CD4-positive, alpha-beta T cell treated with Interleukin-4 for 4 hours (primary cell): ENCODE data around the gene MRPS10.
"Not testable (repeated sequence)": the region's sequence is repeated elsewhere in the genome, so short reads cannot be mapped to it uniquely, and the experiment has no call there.

Experiments used
- DNase-seq: peaks from one replicate; pipeline ENCODE4 v3.0.0-alpha.2; 2020

Gene MRPS10

DNA sequence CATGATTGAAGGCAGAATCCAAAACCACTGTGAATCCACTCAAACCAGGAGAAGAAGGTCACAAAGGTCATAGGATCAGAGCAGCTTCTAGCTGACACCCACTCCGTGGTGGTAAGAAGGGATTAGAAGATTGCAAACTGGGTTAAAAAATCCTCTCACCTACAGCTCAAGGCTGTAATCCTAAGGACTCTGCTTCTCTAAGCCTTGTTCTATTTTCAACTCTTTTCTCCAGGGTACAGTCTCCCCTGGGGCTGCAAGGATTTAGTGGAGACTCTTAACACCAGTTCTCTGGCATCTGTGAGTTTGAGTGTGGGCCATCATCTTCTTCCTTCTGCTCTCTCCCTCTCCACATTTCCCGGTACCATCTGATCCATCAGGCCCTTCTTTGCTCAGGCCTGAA, 44.6 kb downstream of the MRPS10 start, which contains the start of gene GUCA1A:
Gene GUCA1A (plus strand): TSS at position 264 of the 400 bp plus-strand sequence. CDS start 250 bp downstream, outside the sequence.
- DNase-seq, result no peak

DNA sequence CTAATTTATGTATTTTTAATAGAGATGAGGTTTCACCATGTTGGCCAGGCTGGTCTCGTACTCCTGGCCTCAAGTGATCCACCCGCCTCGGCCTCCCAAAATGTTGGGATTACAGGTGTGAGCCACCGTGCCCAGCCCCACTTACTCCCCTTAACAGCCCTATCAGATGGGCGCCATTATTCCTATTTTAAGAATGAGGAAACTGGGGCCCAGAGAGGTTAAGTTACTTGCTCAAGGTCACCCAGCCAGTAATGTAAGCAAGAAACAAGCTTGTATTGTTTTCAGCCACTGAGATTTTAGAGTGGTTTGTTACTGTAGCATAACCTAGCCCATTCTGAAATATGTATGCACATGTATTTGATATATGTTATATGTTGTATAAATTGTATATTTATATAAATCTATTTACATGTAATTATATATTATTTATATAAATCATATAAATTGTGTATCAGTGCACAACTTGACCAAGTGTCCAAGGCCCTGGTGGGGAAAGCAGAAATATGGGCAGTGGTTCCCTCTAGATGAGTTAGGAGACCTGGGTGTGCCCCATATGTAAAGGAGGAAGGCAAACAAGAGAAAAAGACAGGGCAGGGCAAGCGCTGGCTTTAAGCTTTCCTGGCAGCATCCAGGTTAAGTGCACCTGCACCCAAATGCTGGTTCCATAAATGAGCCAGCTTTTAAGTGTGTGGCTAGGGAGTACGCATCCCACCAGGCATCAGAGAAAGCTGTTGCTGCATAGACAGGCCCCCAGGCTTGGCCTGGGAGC, 45.7 kb downstream of the MRPS10 start:
- no peak for DNase-seq

DNA sequence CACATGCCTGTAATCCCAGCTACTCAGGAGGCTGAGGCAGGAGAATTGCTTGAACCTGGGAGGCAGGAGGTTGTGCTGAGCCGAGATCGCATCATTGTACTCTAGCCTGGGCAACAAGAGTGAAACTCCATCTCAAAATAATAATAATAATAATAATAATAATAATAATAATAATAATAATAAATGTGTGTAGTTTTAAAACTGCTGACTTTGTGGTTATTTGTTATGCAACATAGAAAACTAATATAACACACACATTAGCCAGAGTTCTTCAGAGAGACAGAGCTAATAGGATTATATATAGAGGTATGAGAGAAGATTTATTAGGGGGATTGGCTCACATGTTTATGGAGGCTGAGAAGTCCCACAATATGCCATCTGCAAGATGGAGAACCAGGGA, 47.9 kb downstream of the MRPS10 start:
- DNase-seq, result not testable (repeated sequence)

DNA sequence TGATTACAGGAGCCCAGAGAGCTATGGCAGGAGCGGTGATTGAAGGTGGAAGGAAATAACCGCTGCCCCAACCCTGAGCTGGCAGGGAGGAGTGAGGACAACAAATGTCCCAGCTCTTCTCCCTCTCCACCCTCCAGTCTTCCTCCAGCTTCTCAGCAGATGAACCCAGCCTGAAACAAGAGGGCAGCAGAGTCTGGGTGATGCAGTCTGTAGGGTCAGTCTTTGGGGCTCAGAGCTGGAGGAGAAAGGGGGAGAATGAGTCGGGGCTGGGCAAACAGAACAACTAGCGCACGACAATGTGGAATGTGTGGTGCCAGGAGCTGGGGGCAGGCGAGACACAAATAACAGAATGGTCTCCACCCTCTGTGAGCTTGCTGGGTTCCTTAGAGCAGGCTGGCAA, 49.0 kb downstream of the MRPS10 start:
- no peak for DNase-seq

DNA sequence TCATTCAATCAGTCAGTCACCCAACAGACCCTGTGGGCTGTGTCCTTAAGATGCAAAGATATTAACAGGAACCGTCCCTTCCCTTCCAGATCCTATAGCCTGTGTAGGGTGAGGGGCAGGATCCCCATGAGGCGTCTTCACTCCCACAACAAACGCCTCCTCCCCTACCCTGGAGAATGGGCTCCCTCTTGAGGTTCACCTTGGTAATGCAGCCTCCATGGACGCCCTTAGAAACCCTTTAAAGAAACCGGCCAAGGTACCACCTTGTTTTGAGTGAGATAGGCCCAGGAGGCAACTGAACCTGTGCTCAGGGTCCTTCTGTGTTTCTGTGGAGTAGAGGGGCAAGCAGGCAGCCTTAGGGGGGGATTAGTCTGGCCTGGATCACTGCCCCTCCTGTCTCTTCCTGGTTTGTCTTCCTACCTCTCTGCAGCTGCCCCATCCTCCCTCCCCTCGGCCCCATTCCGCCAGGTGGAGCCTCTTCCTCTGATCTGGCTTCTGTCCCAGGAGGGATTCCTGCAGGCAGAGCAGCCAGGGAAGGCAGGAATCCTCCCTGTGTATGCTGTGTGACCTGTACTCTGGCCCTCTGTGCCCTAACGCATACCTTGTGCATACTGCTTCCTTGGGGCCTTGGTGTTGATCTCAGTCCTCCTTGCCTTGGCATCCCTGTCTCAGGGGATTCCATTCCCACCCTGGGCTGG, 51.1 kb downstream of the MRPS10 start:
- DNase-seq, result peak; percentile 76

DNA sequence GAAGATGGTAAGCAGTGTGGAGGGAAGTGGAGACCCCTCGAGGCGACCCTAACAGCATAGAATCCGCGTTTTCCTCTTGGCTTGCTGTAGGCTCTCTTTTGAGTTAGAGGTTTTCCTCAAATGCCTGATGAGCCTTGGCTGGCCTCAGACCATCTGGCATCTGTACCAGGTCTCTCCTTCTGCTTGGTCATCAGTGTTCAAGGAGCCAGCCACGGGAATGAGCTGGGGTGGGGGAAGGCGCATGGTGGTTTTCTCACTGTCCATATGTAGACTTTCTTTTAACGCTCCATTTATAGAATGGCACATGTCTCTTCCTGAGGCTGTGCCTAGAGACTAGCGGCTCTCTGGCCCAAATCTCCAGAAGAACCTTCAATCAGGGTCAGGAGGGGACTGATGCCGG, 52.6 kb downstream of the MRPS10 start:
- DNase-seq, result no peak

DNA sequence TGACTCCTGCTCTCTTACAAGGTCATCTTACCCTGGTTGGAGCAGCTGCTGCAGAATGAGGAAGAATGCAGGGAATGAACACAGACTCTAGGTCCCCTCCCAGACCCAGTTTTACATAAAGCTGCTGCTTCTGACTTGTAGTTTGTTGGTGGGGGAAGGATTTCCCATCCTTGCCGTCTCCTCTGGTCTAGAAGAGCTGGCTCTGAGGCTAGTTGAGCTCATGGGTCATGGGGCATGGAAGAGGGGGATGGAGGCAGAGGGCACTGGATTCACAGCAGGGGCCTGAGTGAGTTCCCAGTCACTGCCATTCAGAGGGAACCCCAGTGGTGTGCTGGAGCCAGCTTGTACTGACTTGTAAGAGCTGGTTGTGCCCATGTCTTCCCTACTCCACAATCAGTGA, 53.7 kb downstream of the MRPS10 start:
- no peak for DNase-seq

DNA sequence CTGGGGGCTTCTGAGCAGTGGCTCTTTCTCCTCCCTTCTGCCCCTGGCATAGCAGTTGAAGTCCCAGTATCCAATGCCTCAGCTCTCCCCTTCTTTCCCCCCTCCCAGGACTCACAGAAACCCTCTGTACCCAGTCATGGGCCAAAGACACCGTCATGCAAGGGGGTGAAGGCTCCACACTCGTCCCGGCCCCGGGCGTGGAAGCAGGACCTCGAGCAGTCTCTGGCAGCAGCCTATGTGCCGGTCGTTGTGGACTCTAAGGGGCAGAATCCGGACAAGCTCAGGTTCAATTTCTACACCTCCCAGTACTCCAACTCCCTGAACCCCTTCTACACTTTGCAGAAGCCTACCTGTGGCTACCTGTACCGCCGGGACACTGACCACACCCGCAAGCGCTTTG, 54.8 kb downstream of the MRPS10 start:
- DNase-seq, result no peak

DNA sequence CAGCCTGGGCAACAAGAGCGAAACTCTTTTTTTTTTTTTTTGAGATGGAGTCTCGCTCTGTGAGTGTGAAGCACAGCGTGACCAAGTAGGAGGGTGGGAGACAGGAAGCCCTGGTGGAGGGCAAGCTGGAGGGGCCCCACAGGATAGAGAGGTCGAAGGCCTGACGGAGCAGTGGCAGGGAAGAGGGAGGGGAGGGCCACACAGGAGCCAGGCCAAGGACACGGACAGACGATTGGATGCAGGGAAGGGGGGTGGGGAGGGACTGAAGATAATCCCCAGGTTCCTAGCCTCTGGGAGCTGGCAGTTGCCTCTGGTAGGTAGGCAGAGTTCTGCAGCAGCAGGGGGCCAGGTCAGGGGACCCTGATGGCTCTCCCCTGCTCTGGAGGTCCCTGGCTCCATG, 55.3 kb downstream of the MRPS10 start:
- no peak for DNase-seq

DNA sequence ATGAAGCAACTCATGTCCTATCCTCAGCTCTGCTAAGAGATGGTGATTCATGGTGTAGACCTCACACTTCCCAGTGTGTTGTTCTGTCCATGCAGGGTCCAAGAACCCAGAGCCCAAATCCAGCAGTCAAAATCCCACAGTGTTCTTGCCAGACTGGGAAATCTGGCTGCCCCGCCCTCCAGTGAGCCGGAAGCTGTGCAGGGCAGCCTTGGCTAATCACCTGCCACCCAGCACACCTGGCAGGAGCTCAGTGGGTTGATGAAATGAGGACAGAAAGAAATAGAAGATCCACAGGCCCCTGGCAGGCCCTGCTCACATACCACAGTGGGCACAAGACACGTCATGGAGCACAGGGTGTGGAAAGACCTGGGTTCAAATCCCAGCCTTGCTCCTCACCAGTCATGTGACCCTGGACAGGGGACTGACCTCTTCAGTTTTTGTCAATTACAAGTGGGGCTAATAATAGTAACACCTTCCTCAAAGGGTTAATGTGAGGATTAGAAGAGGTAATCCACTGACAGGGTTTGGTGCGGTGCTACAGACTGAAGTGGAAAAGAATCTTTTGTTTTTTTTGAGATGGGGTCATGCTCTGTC, 58.1 kb downstream of the MRPS10 start:
- DNase-seq, result no peak

DNA sequence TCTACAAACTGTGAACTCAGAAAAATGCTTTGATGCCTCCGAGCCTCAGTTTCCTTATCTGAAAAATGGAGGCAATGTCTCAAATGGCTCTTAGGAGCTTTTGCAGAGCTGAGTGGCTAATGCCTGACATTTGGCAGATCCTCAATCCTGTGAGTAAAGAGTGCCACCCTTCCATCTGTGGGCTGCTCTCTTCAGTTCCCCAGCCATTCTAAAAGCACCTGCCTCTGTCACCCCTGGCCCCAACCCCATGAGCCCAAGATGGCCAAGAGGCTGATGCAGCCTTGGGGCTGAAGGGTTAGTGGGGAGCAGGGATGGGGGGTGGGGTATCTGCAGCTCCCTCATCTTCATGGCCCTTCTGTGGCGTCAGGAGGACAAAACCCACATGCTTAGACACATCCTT, 59.0 kb downstream of the MRPS10 start:
- no peak for DNase-seq

DNA sequence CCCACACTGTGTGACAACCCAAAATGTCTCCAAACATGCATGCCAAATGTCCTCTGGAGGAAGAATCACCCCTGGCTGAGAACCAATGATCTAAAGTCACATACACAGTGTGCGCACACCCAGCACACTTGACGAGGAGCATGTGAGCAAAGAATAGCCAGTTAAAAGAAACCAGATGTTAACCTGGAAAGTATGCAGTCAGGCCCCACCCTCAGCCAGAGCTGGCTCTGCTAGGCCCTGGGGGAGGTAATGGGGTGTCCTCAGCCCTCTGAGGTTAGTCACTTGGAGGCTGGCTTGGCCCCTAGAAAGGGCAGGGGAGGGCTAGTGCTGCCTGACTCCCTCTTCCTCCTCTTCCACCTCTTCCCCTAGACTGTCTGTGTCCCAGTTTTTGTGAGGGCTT, 59.6 kb downstream of the MRPS10 start:
- no peak for DNase-seq
